CD1c-positive myeloid dendritic cell (primary cell): ENCODE results near the gene FHAD1.

Source experiments
- DNase-seq: peaks from one replicate; pipeline ENCODE4 v3.0.0-alpha.2; 2016; ENCODE audit errors: extremely low spot score

Gene FHAD1

GRCh38 chr1:15248216-15248615, 1.2 kb downstream of the FHAD1 start:
- DNase-seq = no peak

- DNase-seq = no peak
These were observed 2.1 kb downstream of the FHAD1 start for GRCh38 chr1:15249081-15249480.

- DNase-seq = no peak
These were observed 5.1 kb downstream of the FHAD1 start for GRCh38 chr1:15251857-15252835.

GRCh38 chr1:15254559-15254958, 7.5 kb downstream of the FHAD1 start:
- DNase-seq = no peak

DNA sequence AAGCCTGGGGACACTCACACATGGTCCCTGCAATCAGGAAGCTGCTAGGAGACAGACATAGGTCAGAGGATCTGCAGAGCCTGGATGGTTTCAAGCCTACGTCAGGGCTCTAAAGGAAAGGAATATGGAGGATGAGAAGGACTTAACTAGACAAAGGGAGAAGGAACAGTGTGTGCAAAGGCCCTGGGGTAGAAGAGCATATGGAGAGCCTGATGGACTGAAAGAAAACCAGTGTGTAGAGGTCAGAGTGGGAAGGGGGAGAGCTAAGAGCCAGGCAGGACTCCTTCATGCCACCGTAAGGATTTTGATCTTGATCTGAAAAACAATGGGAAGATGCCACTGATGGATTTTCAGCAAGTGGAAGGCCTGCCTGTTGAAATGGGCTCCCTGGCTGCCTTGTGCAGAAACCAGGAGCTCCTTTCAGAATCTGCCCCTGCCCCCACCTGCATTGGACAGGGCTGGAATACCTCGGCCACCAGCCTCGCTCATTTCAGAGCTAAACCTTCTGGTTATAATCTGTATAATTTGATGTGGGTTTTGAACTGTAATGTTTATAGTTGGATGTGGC, 8.6 kb downstream of the FHAD1 start:
- no peak for DNase-seq

GRCh38 chr1:15256584-15256983, 9.6 kb downstream of the FHAD1 start:
- DNase-seq = no peak

DNA sequence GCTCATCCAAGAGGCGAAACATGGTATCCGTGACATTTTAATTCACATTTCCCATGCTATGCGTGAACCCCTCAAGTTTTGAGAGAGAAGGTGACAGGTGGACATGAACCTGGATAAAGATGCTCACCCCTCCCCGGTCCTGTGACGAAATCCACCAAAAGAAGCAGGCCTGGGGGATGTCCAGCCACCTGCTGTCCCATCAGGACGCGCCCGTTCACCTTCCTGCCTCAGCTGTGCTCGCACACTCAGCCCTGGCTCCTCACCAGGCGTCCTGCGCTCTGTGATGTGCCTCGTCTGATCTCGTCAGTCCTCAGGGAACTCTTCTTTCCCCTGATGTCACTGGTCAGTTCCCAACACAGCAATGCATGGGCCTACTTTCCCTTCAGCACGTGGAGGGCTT, 10.3 kb downstream of the FHAD1 start:
- DNase-seq = no peak

DNA sequence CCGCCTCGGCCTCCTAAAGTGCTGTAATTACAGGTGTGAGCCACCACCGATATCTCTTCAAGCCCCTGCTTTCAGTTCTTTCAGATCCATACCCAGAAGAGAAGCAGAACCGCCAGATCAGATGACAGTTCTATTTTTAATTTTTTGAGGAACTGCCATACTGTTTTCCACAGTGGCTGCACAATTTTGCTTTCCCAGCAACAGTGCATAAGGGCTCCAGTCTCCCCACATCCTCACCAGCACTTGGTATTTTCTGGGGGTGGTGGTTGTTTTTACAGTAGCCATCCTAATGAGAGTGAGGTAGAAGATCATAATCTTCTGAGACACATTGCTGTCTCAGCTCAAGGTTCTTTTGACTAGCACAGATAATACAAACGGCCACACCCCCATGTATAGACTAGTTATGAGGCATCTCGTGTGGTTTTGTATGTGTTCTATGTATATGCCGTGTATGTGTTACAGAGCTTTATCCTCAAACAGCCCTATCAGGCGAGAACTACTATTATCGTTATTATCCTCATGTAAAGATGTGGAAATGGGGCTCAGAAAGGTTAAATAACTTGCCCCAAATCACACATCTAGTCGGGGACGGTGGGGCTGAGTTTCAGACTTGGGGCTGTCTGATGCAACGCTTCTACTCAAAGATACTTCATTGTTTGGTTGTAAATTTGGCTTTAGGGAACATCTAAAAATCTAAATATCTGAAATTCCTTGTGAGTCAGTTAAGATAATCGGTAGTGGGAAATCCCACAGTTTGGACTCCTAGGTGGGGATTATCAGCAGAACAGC, 12.0 kb downstream of the FHAD1 start:
- peak; percentile 91 for DNase-seq

- no peak for DNase-seq
These were observed 12.6 kb downstream of the FHAD1 start for GRCh38 chr1:15259622-15260007.

DNA sequence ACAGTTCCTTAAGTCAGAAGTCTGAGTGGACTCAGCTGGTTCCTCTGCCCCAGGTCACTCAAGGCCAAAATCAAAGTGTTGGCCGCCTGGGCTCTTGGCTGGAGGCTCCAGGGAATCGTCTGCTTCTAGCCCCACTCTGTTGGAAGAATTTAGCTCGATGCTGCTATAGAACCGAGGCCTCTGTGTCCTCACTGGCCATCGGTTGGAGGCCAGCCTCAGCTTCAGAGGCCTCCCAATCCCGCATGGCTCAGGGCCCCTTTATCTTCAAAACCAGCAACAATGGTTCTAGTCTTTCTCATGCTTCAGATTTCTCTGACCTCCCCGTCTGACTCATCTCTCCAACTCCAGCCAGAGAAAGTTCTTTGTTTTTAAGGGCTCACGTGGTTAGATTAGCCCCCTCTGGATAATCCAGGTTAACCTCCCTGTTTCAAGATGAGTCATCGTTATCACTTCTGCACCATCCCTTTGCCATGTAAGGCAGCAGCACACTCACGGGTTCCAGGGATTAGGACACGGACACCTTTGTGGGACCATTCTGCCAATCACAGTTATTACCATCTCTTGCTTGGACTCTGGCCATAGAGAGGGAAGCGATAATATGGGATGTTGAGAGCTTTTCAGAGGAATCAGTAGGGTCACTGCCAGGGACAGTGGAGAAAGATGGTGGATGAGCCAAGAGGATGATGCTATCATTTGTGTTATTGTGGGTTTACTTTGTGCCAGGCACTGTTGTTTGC, 13.6 kb downstream of the FHAD1 start:
- DNase-seq = peak; percentile 79

GRCh38 chr1:15261155-15262002, 14.4 kb downstream of the FHAD1 start:
- DNase-seq = peak; percentile 96

DNA sequence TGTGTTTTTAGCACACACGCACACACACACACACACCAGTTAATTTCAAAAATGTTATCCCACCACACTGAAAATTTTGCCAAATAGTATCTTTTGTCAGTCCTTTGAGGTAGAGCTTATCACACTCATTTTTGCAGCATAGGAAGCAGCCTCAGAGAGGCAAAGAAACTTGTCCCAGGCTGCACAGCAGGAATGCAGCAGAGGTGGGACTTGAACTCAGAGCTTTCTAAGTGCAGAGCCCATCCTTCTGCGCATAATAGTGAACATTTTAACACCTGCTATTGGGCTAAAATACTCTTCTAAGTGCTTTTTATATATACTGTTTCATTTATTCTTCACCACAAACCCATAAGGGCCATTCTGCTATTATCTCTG, 15.0 kb downstream of the FHAD1 start:
- no peak for DNase-seq

DNA sequence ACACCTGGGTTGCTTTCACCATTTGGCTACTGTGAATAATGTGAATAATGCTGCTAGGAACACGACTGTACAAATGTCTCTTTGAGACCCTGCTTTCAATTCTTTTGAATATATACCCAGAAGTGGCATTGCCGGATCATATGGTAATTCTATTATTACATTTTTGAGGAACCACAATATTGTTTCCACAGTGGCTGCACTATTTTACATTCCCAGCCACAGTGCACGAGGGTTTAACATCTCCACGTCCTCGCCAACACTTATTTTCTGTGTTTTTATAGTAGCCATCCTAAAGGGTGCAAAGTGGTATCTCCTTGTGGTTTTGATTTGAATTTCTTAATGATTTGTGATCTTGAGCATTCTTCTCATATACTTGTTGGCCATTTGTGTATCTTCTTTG, 15.7 kb downstream of the FHAD1 start:
- DNase-seq = peak; percentile 30

GRCh38 chr1:15264769-15265168, 17.7 kb downstream of the FHAD1 start:
- no peak for DNase-seq

DNA sequence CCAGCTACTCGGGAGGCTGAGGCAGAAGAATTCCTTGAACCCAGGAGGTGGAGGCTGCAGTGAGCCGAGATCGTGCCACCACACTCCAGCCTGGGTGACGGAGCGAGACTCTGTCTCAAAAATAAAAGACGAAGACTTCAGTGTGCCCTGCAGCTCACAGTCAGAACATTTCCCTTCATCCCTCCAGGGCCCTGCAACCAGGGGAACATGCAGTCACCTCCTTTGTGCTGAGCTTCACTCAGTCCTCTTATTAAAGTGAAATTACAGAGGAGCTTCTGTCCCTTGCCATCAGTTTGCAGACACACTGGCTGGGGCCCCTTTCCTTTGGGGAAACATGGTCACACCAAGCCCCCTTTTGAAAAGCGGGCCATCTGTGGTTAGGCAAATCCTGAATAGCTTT, 24.2 kb downstream of the FHAD1 start:
- DNase-seq = no peak

GRCh38 chr1:15272009-15272781, 25.2 kb downstream of the FHAD1 start:
- peak; percentile 88 for DNase-seq

DNA sequence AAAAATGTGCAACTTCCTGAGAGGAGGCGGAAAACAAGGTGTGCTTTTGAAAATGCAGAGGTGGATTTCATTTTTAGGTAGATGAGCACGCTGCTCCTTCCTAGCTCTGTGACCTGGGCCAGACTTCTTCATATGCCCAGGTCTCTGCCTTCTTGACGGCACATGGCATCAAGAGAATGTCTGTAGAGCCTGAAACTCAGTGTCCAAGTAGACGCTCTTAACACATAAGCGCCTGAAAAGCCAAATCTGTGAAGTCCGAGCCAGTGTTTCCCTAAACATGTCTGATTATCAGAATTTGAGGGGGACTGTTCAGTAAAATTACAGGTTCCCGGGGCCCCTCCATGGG, 25.7 kb downstream of the FHAD1 start:
- DNase-seq = no peak

DNA sequence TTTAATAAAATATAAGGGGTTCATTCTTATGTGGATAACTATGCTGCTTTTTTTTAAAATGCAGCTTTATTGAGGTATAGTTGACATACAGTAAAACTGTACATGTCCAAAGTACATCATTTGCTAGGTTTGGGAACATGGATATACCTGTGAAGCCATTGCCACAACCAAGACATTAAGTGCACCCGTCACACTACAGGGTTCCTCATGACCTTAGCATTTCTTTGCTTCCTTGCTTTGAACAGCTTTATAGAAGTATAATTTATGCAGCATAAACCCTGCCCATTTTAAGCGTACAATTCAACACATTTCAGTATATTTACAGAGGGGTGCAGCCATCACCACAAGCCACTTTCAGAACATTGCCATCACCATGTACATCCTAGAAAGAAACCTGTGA, 26.3 kb downstream of the FHAD1 start:
- DNase-seq = no peak

GRCh38 chr1:15275921-15276683, 29.1 kb downstream of the FHAD1 start:
- DNase-seq = peak; percentile 94
